Cardiac septum (tissue), 1 donor: ENCODE data around the gene RAP2A. TPM values are rescaled to one million over a fixed set of nuclear protein-coding genes. Genes with fewer than 3 reads are reported as not detected.

Source experiments
- total RNA-seq: library from RNA; stranded (reverse); fragmentation: NEBNext Ultra II Directional; extraction: Animal tissue kit (Norgen Biotek cat#: 25700); gene quantifications from one replicate; pipeline ENCODE4 v1.2.1, GENCODE V29; 2021
- donor health status: DM: no; HTN: no; CAD: no.

The RAP2A gene
- total RNA-seq, 1 donor from 2014 or later: 32.7 TPM

Other genes starting within 250 kb of the RAP2A start
- 67.6 TPM for gene MBNL2, start 211.8 kb upstream of the RAP2A start, total RNA-seq